HG03196 (cell line): ENCODE results near the gene DENND2D.
A peak's percentile ranks its signal among the peaks of the same experiment; 100 is the strongest.

Experiments used
- ATAC-seq: cut with Tn5 transposase; IDR thresholded peaks from one replicate; pipeline ENCODE4 v1.9.1; 2021; ENCODE audit not compliant: unreplicated experiment

Gene DENND2D

DNA sequence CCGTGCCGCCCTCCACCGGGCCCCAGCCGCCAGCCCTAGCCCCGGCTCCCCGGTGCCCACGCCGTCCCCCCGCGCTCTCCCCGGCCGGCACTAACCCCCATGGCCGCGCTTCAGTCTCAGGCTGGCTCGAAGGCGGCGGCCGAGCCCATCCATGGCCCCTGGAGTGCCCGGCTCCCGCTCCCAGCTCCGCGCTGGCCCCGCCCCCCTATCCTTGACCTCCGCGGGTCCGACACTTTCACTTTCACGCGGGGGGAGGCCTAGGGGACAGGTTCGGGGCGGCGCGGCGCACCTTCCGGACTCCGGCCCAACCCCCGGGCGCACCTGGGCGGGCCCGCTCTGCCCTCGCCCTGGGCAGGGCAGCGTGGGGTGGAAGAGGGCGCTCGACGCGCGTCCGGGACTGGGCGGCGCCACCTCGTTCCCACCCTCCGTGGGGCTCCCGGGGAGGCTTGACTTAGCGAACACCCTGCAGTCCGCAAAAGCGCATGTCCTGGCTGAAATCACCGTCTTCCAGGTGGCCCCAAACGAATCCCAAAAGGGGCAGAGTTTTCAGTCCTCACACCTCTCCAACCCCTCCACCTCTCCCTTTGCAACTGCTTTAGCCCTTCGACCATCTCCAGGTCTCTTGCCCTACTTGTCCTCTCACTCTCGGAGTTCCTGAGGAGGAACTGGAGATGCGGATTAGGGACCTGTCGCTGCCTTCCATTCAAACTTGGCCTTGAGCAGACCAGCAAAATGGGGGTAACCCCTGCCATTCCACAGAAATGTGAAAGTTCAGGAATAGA, 3.9 kb upstream of the DENND2D start:
- ATAC-seq, result peak; percentile 70

- peak; percentile 50 for ATAC-seq
Measured at GRCh38 chr1:111203681-111204200, 3.3 kb upstream of the DENND2D start.

DNA sequence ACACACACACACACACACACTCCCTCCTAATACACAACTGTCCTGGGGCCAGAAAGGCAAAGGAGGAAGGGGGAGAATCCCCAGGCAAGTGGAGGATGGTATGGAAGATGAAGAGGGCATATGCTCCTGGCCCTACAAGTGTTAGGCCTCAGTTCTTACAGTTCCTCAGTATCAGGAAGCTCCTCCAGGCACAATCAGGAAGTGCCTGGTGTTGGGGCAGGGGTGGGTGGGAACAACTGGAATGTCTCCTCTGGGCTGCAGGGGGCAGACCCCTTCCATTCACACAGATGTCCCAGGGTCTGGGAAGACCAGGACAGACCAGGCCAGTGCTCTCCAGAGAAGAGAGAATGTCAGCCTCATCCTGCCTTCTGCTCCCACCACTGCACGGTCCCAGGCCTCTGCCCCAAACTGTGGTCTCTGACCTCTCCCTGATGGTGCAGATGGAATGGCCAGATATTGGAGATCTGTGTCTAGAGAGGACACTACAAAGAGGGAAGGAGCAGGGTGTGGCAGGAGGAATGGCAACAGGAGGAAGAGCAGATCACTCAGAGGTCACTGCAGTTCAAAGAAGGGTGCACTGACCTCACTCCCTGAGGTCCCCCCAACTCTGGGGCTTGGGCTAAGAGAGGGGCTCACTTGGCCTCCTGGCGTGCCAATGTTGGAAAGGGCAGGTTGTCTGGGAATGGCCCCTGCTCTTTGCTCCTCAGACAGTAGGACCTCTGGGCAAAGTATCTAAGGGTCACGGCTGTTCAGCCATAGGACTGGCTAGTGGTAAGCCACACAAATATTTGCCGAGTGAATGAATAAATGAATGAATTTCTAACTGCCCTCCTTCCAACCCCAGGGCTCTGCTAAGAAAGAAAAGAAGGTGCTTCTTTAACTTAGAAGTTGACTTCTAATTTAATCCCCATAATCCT, 2.5 kb upstream of the DENND2D start:
- ATAC-seq, result no peak

GRCh38 chr1:111202366-111202706, 1.9 kb upstream of the DENND2D start:
- no peak for ATAC-seq

DNA sequence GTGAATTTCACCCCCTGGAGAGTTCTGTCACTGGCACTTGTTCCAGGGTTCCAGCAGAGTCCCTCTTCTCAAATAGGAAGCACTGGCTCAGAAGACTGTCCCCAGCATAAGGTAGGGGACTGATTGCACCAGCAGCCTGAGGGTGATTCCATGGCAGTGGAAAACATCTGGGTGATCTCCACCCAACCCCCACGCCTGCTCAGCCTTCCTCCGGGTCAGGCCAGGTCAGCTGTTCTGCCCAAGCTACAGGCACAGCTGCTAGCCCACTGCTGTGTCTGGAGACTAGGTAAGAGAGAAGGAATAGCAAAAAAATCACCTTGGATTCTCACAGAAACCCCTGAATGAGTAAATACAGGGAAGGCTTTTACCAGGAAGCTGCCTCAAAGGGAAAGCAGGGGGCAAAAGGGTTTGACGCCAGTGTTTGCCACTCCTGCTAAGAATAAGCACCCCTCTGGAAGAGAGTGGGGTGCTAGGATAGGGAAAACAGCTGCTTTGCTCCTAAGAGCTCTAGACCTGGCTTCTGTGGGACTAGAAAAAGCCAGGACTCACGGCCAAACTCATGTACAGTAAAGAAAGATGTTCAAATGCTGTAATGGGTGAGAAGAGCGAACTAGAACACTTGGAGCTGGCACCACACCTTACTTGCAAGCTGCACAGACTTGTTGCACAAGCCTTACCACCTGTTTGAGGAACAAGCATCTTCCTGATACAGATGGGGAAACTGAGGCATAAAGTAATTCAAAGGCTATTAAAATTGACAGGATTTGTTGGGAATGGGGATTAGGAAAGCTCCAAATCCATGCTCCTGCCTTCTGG, 1.0 kb upstream of the DENND2D start:
- no peak for ATAC-seq

GRCh38 chr1:111200802-111201161, 336 bp upstream of the DENND2D start:
- no peak for ATAC-seq

GRCh38 chr1:111199329-111199728, 1.1 kb downstream of the DENND2D start:
- no peak for ATAC-seq

DNA sequence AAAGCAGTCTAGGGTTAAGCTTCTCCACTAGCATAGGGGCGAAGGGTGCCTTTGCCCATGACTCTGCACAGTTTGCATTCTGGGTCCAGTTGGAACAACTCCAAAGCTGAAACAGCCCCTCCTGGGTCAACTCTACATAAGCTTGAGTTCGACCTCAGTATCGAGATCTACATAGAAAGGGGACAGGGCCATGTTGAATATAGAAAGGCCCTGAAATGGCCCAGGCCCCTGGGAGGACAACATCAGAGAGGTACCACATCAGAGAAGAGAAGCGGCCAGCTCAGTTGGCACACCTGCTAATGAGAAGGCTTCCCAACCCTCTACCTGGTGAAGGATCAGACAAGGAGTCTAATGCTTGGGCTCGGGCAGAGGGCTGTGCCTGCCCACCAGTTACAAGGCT, 1.6 kb downstream of the DENND2D start:
- ATAC-seq, result no peak

GRCh38 chr1:111197598-111198284, 2.7 kb downstream of the DENND2D start:
- no peak for ATAC-seq

GRCh38 chr1:111196213-111196612, 4.2 kb downstream of the DENND2D start:
- no peak for ATAC-seq

DNA sequence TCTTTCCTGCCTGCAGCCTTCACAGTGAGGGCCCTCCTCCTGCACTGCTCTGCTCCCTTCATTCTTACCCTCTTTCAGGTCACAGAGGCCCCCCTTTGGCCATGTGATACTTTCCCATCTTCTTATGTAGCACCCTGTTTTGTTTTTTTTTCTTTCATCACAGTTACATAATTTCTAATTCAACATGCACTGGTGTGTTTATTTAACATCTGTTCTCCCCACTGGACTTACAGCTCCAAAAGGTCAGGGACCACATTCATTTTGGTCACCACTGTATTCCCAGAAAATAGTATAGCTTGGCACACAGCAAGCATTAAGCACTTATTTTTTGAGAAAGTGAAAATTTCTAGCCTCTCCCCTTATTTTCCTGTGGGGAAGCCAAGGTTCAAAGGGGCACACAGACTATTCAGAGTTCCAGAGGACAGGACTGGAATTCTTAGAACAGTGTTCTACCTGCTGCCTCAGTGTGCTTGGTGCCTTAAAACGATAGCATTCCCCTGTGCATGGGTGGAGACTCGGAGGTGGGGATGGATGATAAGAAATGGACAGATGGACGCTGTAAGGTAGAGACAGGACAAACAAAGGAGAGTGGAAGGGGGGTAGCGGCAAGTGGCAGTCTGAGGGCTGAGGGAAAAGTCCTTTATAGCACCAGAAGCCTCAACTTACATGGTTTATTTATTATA, 5.3 kb downstream of the DENND2D start:
- no peak for ATAC-seq

DNA sequence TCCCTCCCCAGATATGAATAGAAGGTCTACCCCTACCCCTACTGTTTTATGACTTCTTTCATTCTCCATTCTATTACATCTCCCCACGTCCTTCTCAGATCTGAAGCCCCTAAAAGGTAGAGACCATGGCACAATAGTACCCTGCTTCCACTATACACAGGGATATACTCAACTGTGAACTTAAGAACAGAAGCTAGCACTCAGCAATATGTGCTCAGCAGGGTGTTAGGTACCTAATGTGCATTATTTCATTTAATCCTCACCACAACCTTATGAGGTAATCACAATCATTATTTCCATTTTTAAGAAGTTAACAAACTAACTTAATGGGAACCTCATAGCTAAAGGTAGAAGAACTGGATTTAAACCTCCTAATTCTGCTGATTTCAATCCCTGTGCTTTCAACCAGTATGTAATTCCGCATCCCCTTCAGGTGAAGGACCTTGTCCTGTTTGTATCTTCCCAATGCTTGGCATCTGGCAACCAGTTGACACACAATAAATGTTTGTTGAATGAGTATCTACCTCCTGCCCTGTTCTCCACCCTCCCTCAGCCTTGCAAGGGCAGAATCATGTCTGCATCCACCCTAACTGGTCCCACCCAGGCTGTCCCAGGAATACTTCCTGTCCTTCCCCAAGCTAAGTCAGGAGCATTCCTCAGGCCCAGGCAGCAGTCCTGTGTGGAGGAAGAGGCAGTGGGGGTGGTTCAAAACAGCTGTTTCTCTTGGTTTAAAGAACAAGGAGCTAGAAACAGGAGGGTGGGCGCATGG, 6.5 kb downstream of the DENND2D start:
- ATAC-seq, result no peak

DNA sequence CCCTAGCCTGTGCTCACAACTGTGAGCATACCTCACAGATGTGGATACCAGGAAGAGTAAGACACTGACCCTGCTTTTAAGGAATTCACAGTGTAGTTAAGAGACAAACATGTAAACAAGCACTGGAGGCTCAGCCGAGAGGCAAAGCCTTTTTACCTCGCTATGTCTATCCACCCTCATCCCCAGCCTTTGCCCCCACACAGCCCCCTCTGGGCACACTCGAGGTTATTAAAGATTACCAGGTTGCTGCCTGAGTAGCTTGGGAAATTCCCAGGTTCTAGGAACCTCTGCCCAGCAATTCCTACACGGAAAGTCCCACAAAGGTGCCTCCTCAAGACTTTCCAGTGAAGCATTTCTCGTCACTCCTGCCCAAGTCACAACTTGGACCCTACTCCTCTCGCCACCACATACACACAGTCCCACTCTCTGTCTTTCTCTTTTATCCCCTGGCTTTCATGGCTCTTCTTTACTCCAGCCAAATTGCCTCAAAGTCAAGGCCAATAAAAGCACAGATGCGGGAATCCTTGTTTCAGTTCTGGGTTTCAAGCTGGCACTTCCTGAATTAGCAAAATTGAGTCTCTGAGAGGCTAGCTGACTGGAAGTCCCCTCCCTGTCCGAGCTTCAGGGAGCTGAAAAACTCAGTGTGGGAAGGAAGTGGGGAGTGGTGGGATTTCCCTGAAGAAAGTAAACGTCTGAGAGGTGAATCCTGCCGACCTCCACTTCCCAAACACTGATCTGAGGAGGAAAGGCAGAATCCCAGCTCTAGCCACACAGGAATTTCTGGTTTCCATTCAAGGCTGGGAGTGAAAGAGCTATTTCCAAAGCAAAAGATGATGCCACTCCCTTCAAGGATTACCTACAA, 7.6 kb downstream of the DENND2D start:
- ATAC-seq, result no peak

- no peak for ATAC-seq
Measured at GRCh38 chr1:111192074-111192473, 8.4 kb downstream of the DENND2D start.

GRCh38 chr1:111191496-111191895, 8.9 kb downstream of the DENND2D start:
- no peak for ATAC-seq

GRCh38 chr1:111190931-111191451, 9.5 kb downstream of the DENND2D start:
- no peak for ATAC-seq

- ATAC-seq, result no peak
Measured at GRCh38 chr1:111184663-111185062, 15.8 kb downstream of the DENND2D start.
